Stimulated activated naive CD4-positive, alpha-beta T cell treated with Interleukin-2 at 50 U/mL for 16 hours (primary cell): ENCODE results near the gene ATP9B.
"Not testable (repeated sequence)": the region's sequence is repeated elsewhere in the genome, so short reads cannot be mapped to it uniquely, and the experiment has no call there.

ENCODE experiments used
- DNase-seq: peaks from one replicate; lab custom pipeline; 2025; lab: John Stamatoyannopoulos, UW

The ATP9B gene

DNA sequence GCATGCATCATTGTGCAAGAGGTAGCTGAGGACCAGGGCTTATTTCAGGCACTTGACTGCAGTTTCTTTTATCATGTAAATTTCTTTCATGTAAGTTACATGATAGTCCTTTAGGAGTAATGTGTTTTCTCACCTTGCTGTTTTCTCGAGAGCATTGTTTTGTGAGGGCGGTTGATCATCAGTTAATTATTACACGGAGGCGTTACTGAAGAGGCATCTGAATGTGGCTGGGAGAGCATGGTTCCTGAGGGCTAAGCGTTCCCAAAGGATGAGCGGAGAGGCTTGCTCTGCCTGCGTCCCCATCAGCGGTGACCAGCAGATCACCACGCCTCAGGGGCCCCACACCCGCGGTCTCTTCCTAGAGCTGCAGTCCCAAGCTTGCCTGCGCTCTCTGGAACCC lies 170.4 kb downstream of the ATP9B start:
- no peak for DNase-seq

DNA sequence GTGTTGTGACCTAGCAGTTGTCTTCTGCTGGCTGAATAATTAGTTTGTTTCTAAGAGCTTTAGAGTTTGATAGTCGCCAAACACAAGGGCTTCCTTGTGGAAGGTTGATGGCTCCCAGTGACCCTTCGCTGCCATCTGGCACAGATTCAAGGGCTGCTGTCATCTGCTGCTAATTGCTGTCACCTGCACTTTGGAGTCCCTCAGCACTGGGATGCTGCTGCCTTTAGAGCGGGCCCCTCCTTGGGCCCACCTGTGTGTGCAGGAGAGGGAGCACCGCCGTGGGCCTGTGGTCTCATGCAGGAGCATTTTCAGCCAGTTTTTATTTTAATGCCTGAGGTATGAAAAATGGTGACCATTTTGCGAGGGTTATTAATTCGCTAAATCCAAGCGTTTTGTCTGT lies 172.6 kb downstream of the ATP9B start:
- DNase-seq, result no peak

DNA sequence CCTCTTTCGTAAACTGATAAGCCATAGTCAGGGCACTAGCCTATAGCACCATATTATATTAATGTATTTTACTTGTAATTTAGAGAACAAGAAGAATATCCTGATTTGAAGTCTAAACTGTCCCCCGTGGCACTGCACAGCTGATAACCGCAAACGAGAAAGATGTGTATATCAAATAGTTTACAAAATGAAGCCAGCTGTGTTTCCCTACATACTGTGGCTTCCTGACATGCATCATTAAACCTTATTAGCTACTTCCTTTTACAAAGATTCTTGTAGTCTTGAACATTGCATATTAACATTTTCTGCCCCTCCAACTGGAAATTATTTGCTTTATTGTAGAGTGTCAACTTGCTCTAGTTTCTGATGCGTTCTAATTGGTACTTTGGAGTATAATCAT lies 173.1 kb downstream of the ATP9B start:
- no peak for DNase-seq

DNA sequence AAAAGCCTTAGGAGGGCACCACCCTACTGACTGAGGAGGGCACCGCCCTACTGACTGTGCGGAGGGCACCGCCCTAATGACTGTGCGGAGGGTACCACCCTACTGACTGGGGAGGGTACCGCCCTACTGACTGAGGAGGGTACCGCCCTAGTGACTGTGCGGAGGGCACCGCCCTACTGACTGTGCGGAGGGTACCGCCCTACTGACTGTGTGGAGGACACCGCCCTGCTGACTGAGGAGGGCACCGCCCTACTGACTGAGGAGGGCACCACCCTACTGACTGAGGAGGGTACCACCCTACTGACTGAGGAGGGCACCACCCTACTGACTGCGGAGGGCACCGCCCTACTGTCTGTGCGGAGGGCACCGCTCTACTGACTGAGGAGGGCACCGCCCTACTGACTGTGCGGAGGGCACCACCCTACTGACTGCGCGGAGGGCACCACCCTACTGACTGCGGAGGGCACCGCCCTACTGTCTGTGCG lies 176.4 kb downstream of the ATP9B start:
- peak; percentile 27 for DNase-seq

DNA sequence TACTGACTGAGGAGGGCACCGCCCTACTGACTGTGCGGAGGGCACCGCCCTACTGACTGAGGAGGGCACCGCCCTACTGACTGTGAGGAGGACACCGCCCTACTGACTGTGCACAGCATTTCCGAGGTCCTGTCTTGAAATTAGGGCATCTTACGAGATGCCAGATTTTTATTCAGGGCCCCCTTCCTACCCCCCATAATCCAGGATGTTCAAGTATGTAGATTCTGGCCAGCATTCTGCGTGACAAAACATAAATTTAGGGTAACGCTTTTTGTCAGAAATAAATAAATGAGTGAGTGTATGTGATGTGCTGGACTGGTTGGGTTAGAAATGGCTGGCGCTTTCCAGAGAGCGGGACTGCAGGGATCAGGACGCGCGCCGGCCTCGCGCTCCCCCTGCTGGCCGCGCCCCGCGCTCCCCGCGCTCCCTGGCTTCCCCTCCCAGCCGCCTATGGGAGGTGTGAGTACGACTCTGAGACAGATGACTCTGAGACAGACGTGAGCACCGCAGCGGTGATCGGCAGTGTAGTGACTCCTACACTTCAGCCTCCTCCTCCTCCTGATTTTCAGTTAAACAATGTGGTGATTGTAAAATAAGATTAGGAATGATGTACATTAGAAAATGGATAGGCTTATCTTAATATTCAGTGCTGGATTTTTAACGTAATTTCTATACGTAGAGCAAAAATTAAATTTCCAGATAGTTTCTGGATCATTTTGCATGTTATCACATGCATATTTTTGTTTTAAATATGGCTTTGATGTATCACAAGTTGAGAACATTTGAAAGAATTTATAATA lies 177.3 kb downstream of the ATP9B start:
- peak; percentile 68 for DNase-seq

DNA sequence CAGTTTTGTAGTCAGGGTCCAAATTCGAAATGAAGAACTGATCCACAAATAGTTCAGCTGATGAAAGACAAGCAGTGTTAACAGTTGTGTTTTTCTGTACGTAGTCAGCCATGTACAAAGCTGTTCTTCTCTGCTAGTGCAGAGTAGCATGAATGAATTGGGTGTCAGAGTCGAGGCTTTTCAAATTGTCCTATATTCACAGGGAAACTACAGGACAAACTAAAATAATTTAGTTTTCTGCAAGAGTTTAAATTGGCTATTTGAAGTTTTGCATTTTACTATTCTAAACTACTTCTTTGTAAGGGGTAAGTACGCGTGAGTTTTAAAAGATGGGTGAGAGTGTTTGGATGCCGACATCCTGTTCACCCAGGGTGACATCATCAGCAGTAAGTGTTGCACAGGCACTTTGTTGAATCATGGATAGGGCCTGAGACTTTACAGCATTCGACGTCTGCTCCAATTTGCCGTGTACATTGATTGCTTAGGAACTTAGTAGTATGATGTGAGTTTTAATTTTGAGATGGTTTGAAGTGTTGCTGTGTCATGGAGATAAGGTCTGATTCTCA lies 179.4 kb downstream of the ATP9B start:
- no peak for DNase-seq

DNA sequence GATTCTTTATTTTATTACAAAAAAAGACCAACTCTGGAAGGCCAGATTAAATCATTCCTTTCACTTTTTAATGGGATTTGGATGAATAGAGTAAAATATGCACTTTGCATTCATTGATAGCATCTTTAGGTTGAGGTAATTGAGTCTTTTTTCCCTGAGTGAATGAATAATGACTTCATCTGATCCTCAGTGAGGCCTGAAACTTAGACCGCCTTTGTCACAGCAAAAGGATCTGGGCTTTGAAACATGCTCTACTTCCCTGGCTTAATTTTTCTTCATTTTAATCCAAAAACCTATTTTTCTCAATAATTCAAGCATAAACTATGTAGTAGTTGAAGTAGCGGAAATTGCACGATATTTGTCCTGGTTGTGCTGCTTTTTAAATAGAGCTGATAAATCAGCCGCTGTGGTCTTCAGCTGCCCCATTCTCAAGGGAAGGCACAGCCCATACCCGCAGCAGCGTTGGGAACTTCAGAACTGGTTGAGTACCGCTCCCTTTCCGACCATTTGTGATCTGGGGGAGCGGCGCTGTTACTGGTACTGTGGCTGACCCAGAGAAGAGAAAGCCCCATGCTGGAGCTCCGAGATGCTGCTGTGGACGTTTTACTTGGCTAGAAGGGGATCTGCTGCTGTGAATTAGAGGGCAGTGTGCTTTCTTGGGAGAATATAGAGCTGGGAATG lies 181.2 kb downstream of the ATP9B start:
- no peak for DNase-seq

DNA sequence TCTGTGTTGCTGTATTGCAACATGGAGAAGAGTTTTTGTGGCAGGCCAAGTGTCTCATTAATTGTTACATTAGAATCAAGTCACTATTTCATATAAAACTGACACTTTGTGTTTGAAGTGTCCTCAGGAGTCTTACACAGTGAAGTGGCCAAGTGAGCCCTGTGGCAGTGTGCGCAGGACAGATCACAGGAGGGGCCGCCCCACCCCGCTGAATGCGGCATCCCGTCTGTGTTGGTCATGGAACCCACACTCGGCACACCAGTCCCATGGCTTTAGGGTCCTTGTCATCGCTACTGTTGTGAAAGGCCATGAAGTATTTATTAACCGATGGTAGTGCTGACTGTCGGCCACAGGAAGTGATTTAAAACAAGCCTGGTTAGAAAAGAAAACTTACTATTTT lies 181.8 kb downstream of the ATP9B start:
- no peak for DNase-seq

DNA sequence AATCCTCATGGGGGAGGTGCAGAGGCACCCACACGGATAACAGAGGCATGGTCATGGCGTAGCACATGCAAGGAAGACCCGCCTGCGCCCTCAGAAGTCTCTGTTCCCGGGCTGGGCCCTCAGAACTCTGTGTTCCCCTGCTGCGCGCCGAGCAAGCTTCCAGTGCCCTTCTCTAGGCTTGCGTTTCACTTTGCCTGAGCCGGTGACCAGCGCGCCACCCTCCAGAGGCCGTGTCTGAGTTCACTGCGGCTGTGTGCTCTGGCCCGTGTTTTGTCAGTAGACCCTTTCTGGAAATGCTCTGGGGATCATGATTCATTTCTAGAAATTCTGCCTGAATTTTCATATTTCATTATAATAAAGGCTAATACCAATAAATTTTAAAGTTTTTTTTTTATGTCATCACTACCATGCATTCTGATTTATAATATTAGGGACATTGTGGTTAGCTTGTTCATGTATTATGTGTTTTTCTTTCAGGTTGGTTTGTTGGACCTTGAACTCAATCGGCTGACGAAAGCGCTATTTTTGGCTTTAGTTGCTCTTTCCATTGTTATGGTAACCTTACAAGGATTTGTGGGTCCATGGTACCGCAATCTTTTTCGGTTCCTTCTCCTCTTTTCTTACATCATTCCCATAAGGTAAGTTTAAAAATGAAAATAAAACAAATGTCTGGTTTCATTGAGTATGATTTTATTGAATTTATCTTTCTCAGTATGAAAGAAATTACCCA lies 183.9 kb downstream of the ATP9B start:
- no peak for DNase-seq

DNA sequence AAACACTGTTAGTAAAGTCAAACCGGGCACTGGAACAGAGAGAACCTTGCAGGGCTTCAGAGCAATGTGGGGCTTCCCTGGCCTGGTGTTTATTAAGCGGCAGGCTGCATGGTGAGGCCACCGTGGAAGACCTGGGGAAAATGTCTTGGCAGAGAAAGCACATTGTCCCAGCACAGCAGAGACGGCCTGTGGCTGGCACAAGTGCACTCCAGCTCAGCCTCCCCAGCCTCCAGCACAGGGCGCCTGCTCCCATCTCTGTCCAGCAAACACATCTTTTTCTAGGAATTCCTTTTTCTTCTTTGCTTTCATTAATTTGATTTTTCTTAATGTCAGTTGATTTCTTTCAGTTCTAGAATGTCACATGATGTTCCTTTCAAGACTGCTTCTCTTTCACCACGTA lies 188.3 kb downstream of the ATP9B start:
- DNase-seq, result no peak

DNA sequence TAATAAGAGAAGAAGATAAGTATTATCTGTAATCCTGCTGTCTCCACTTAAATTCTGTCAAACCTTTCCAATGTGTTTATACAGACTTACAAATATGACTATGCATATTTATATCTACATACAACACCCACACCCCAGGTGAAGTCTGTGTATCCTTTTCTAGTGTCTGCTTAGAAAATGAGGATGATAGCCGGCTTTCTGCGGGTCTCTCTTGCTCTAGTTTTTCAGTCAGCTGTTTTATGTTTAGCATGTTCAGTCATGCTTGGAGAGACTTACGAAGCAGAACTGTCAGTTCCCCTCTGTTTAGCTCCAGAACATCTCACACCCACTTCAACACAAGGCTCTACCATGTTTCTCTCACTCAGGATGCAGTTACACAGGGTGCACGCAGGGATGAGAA lies 189.3 kb downstream of the ATP9B start:
- DNase-seq, result no peak

DNA sequence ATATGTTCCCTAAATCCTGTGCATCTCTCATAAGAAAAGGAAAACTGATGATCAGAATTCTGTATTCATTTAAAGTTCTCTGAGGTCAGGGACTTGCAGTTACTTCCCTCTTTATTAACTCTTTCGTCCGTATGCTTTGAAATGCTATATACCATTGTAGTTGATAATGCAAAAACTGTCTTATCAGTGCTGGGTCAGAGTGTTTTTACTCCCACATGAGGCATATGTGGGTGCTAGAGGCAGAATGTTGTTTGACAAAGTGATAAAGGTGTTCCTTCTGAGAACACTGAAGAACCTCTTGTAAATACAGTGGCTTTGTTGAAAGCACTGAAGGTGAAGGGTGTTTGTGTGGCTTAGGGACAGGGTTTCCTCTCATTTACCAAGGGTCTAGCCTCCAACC lies 190.0 kb downstream of the ATP9B start:
- no peak for DNase-seq

DNA sequence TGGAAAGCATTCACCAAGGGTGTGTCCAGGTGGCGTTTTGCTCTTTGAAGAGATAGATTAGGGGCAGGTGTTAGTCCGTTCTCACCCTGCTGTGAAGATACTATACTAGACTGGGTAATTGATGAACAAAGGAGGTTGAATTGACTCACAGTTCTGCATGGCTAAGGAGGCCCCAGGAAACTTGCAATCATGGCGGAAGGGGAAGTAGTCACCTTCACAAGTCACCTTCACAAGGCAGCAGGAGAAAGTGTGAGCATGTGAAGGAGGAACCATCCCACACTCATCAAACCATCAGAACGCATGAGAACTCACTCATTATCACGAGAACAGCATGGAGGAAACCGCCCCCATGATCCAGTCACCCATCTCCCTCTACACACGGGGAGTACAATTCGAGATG lies 190.8 kb downstream of the ATP9B start:
- DNase-seq, result no peak

DNA sequence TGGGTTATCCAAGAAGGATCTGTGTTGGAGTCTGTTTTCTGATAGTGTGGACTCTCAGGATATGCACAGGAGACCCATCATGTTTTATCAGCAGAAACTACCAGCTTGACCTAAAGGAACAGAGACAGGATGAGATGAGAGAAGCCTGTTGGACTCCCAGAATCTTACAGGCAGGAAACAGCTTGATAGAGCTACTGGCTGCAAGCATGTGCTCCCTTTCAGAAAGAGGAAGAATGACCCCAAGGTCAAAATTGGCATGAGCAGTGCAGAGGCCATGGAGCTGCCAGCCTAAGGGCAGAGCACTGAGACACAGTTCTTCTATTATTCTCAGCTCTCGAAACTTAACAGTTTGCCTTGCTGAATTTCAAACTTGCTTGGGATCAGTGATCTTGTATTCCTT lies 191.3 kb downstream of the ATP9B start:
- DNase-seq, result no peak

DNA sequence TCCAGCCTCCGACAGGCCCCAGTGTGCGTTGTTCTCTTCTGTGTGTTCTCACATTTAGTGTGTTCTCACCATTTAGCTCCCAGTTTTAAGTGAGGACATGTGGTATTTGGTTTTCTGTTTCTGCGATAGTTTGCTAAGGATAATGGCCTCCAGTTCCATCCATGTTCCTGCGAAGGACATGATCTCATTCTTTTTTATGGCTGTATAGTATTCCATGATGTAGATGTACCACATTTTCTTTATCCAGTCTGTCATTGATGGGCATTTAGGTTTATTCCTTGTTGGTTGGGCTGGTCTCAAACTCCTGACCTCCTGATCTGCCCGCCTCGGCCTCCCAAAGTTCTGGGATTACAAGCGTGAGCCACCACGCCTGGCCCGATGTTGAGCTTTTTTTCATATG lies 195.9 kb downstream of the ATP9B start:
- not testable (repeated sequence) for DNase-seq

DNA sequence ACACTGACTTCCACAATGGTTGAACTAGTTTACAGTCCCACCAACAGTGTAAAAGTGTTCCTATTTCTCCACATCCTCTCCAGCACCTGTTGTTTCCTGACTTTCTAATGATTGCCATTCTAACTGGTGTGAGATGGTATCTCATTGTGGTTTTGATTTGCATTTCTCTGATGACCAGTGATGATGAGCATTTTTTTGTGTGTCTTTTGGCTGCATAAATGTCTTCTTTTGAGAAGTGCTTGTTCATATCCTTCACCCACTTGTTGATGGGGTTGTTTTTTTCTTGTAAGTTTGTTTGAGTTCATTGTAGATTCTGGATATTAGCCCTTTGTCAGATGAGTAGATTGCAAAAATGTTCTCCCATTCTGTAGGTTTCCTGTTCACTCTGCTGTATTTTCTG lies 202.6 kb downstream of the ATP9B start:
- not testable (repeated sequence) for DNase-seq

DNA sequence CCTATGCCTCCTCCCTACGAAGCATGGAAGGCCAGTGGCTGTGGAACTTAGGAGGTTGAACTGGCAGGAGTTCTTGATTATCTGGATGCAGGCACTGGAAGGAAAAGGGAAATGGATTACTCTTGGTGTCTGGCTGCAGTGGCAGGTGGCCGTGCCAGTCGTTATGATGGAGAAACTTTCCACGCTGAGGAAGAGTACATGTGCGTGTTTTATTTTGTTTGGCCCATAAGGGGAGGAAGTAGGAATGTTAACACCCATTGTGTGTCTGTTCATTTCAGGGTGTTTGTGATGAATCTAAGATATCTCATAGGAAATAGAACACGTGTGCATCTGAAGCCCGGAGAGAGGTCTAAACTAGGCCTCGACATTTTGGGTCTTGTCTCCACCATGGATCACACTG lies 203.7 kb downstream of the ATP9B start:
- no peak for DNase-seq

DNA sequence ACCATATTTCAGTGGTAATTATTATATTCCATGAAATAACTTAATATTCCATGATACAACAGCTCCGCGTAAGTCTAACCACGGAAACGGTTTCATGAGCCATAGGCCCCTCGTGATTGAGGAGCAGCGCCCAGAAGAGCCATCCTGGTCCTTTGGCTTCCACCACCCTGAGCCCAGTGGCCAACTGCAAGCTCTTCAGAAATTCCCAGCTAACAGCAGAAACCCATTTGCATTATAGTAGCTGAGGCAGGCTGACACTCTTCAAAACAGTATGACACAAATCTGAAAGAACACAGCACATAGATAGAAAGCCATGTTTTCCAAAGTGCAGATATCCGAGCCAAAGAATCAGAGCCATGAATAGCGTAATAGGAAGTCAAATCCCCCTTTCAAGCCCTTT lies 205.6 kb downstream of the ATP9B start:
- DNase-seq, result no peak

DNA sequence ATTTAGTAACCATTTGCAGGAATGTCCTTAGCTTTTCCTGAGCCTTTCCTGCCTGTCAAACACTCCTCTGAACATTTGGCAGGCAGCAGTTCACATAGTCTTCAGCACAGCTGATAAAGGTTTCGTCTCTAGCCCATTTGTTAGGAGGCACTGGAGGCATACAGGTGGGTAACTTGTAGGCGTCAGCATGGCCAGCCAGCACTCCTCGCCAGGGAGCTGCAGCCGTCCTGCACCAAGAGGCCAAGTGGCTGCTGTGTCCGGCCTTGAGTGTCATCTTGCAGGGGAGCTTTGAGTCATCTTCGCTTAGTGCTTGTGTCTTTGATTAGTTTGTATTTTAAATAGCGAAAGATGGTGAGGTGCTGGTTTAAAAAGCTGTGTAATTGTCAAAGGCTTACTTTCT lies 206.3 kb downstream of the ATP9B start:
- no peak for DNase-seq

DNA sequence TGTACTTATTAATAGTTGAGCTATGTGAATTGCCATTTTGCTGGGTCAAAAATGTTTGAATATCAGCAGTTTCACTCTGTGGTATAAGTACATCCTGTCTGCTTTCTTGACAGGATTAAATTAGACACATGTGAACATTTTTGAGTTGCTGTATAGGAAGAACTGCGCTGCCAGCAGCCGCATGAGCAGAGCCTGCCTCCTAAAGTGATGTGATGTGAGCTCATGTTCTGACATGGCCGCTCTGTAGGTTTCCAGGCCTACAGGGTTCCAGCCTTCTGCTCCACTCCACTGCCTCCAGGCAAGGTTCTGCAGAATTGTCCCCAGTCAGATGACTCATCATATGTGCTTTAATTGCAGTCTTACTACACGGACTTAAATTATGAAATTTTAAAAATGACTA lies 206.8 kb downstream of the ATP9B start:
- DNase-seq, result no peak

DNA sequence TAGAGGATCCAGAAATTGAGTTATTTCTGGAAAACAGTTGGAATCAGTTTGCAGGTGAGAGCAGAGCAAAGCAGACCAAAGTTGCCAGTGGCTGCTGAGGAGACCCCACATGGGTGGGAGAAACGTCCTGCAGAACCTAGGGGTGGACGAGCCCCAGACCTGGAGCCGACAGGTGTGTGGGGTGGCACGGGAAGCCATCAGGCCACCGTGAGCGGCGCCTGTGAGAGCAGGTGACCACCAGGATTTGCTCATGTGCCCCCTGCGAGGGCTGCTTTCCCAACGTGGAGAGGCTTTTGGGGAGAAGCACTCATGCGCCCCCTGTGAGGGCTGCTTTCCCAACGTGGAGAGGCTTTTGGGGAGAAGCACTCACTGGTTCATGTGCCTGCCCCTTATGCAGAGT lies 209.7 kb downstream of the ATP9B start:
- DNase-seq, result no peak

DNA sequence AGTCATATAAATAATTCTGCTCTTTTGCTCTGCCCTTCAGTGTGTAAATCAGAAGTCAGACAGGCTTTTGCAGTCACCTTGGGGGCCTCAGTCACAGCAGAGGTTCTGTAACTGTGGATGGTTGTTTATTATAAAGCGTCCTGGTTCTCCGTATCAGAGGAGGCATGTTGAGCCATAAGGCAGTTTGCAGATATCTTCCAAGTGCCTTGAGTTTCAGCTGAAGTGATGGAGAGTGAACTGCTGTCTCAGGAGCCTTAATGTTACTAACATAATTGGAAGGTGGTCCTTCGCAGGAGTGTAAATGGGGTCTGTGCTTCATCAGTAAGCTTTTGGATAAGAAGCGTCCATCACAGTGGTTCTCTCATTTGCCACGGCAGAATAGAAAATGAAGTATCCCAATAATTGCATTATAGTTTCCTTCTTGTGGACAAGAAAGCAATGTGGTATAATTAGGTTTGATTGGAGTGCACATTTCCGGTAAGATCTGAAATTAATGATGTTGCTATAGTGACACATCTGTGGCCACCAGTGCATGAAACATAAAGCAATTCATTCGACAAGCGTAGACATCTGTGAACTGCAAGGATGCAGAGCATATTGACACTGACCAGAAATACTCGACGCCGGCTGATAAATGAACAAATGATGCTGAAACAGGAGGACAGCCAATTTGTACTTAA lies 214.1 kb downstream of the ATP9B start:
- DNase-seq, result no peak
